GM19324 (cell line): ENCODE results near the gene RACGAP1.

Experiments used
- ATAC-seq: cut with Tn5 transposase; IDR thresholded peaks from one replicate; pipeline ENCODE4 v1.9.1; 2021; ENCODE audit warnings: mild to moderate bottlenecking, moderate library complexity; ENCODE audit not compliant: unreplicated experiment, low FRiP score

RACGAP1 gene

GRCh38 chr12:49960474-49961110 lies 64.7 kb downstream of the RACGAP1 start:
- no peak for ATAC-seq

- ATAC-seq: no peak
Measured at GRCh38 chr12:49959685-49960473, 65.4 kb downstream of the RACGAP1 start.

GRCh38 chr12:49957570-49957967 lies 67.7 kb downstream of the RACGAP1 start:
- ATAC-seq: no peak

- ATAC-seq: no peak
Measured at GRCh38 chr12:49956663-49957569, 68.4 kb downstream of the RACGAP1 start.

- ATAC-seq: no peak
Measured at GRCh38 chr12:49955899-49956662, 69.2 kb downstream of the RACGAP1 start.

GRCh38 chr12:49954863-49955830 lies 70.1 kb downstream of the RACGAP1 start:
- ATAC-seq: no peak

GRCh38 chr12:49953961-49954846 lies 71.1 kb downstream of the RACGAP1 start:
- ATAC-seq: no peak

- no peak for ATAC-seq
Measured at GRCh38 chr12:49953151-49953550, 72.1 kb downstream of the RACGAP1 start.

GRCh38 chr12:49952391-49953055 lies 72.8 kb downstream of the RACGAP1 start:
- no peak for ATAC-seq

GRCh38 chr12:49951411-49952240 lies 73.7 kb downstream of the RACGAP1 start:
- no peak for ATAC-seq

GRCh38 chr12:49950273-49951251 lies 74.7 kb downstream of the RACGAP1 start, which contains the start of gene AQP2:
Gene AQP2 (plus strand): TSS chr12:49950737. CDS start chr12:49950831, 94 bp downstream.
- no peak for ATAC-seq

GRCh38 chr12:49949866-49950265 lies 75.4 kb downstream of the RACGAP1 start:
- ATAC-seq: no peak

GRCh38 chr12:49948866-49949845 lies 76.1 kb downstream of the RACGAP1 start:
- no peak for ATAC-seq

- no peak for ATAC-seq
Measured at GRCh38 chr12:49947593-49948226, 77.6 kb downstream of the RACGAP1 start.
